ENCODE results near the gene TSPEAR. TPM values are rescaled to one million over a fixed set of nuclear protein-coding genes. Genes with fewer than 3 reads are reported as not detected.

Gene TSPEAR
- total RNA-seq, 1 donor from 2014 or later: 0.15 TPM

GRCh38 chr21:44730951-44731579, 19.7 kb upstream of the TSPEAR start:
- Mint-ChIP-seq H3K27me3 (ENCODE audit: low read depth) (peaks cover 41% of the 10 kb centered on the region), H3K27ac (ENCODE audit: unreplicated experiment) (no peak overlapping the region), H3K36me3 (ENCODE audit: low read depth) (peaks cover 3% of the 10 kb centered on the region), H3K4me3 (ENCODE audit: unreplicated experiment) (no peak overlapping the region), H3K9me3 (ENCODE audit: low read depth) (no peaks in the 10 kb centered on the region), H3K4me1 (ENCODE audit: low read depth) (peaks cover under 1% of the 10 kb centered on the region)
- DNase-seq (ENCODE audit: low spot score): no peak
- TF ChIP-seq CTCF (IDR thresholded peaks at IDR 0.05): no peak

GRCh38 chr21:44730028-44730395, 18.6 kb upstream of the TSPEAR start:
- no peak overlapping the region for H3K4me3 Mint-ChIP-seq (ENCODE audit: unreplicated experiment)
- H3K4me1 Mint-ChIP-seq (ENCODE audit: low read depth): no peaks in the 10 kb centered on the region
- peaks cover 3% of the 10 kb centered on the region for H3K36me3 Mint-ChIP-seq (ENCODE audit: low read depth)
- peaks cover 52% of the 10 kb centered on the region for H3K27me3 Mint-ChIP-seq (ENCODE audit: low read depth)
- H3K9me3 Mint-ChIP-seq (ENCODE audit: low read depth): no peaks in the 10 kb centered on the region
- H3K27ac Mint-ChIP-seq (ENCODE audit: unreplicated experiment): no peak overlapping the region
- no peak for DNase-seq (ENCODE audit: low spot score)
- TF ChIP-seq CTCF (IDR thresholded peaks at IDR 0.05): no peak

- Mint-ChIP-seq H3K36me3 (ENCODE audit: low read depth) (peaks cover 3% of the 10 kb centered on the region), H3K4me1 (ENCODE audit: low read depth) (no peaks in the 10 kb centered on the region), H3K4me3 (ENCODE audit: unreplicated experiment) (no peak overlapping the region), H3K9me3 (ENCODE audit: low read depth) (no peaks in the 10 kb centered on the region), H3K27ac (ENCODE audit: unreplicated experiment) (no peak overlapping the region), H3K27me3 (ENCODE audit: low read depth) (peaks cover 56% of the 10 kb centered on the region)
- no peak for TF ChIP-seq CTCF (IDR thresholded peaks at IDR 0.05)
- no peak for DNase-seq (ENCODE audit: low spot score)
Measured at GRCh38 chr21:44729336-44730027, 18.1 kb upstream of the TSPEAR start.

GRCh38 chr21:44728716-44729115, 17.3 kb upstream of the TSPEAR start:
- Mint-ChIP-seq H3K4me3 (ENCODE audit: unreplicated experiment) (no peak overlapping the region), H3K36me3 (ENCODE audit: low read depth) (peaks cover 3% of the 10 kb centered on the region), H3K27me3 (ENCODE audit: low read depth) (peaks cover 60% of the 10 kb centered on the region), H3K4me1 (ENCODE audit: low read depth) (no peaks in the 10 kb centered on the region), H3K9me3 (ENCODE audit: low read depth) (no peaks in the 10 kb centered on the region), H3K27ac (ENCODE audit: unreplicated experiment) (no peak overlapping the region)
- no peak for DNase-seq (ENCODE audit: low spot score)
- TF ChIP-seq CTCF (IDR thresholded peaks at IDR 0.05): no peak

GRCh38 chr21:44727757-44728156, 16.4 kb upstream of the TSPEAR start:
- Mint-ChIP-seq H3K36me3 (ENCODE audit: low read depth) (peaks cover 4% of the 10 kb centered on the region), H3K9me3 (ENCODE audit: low read depth) (no peaks in the 10 kb centered on the region), H3K4me3 (ENCODE audit: unreplicated experiment) (no peak overlapping the region), H3K27ac (ENCODE audit: unreplicated experiment) (no peak overlapping the region), H3K4me1 (ENCODE audit: low read depth) (peaks cover 4% of the 10 kb centered on the region), H3K27me3 (ENCODE audit: low read depth) (peaks cover 61% of the 10 kb centered on the region)
- no peak for TF ChIP-seq CTCF (IDR thresholded peaks at IDR 0.05)
- DNase-seq (ENCODE audit: low spot score): no peak

Measured in chondrocyte (in vitro differentiated cells).